Nephron (organoid): ENCODE results near the gene MAGEF1.
"Not testable (repeated sequence)": the region's sequence is repeated elsewhere in the genome, so short reads cannot be mapped to it uniquely, and the experiment has no call there.

Source experiments
- H3K27ac Mint-ChIP-seq, 3 experiments: 2 replicates each; pipeline ENCODE4 v1.8.0; 2020; ENCODE audit warnings: mixed read lengths in 3 of 3, mild to moderate bottlenecking in 2 of 3, moderate library complexity in 1 of 3
- H3K27me3 Mint-ChIP-seq: 2 replicates; pipeline ENCODE4 v1.8.0; 2021; ENCODE audit warnings: low read depth, mild to moderate bottlenecking, moderate library complexity, mixed read lengths
- H3K36me3 Mint-ChIP-seq: 2 replicates; pipeline ENCODE4 v1.8.0; 2020; ENCODE audit warnings: low read depth, mixed read lengths
- H3K4me1 Mint-ChIP-seq: 2 replicates; pipeline ENCODE4 v1.8.0; 2020; ENCODE audit warnings: mixed read lengths
- H3K4me3 Mint-ChIP-seq, 3 experiments: 2 replicates each; pipeline ENCODE4 v1.8.0; 2020; ENCODE audit warnings: mild to moderate bottlenecking in 3 of 3, mixed read lengths in 3 of 3, moderate library complexity in 2 of 3
- H3K9me3 Mint-ChIP-seq: 2 replicates; pipeline ENCODE4 v1.8.0; 2020; ENCODE audit warnings: mixed read lengths
- TF ChIP-seq, protein P1 (sequence below), 3 experiments: fragments of 200-600 bp; sonication (generic); IDR thresholded peaks; one replicate each; pipeline ENCODE4 v1.5.0; 2021; ENCODE audit warnings: antibody characterized with exemption in 3 of 3; ENCODE audit not compliant: unreplicated experiment in 3 of 3

Gene MAGEF1

DNA sequence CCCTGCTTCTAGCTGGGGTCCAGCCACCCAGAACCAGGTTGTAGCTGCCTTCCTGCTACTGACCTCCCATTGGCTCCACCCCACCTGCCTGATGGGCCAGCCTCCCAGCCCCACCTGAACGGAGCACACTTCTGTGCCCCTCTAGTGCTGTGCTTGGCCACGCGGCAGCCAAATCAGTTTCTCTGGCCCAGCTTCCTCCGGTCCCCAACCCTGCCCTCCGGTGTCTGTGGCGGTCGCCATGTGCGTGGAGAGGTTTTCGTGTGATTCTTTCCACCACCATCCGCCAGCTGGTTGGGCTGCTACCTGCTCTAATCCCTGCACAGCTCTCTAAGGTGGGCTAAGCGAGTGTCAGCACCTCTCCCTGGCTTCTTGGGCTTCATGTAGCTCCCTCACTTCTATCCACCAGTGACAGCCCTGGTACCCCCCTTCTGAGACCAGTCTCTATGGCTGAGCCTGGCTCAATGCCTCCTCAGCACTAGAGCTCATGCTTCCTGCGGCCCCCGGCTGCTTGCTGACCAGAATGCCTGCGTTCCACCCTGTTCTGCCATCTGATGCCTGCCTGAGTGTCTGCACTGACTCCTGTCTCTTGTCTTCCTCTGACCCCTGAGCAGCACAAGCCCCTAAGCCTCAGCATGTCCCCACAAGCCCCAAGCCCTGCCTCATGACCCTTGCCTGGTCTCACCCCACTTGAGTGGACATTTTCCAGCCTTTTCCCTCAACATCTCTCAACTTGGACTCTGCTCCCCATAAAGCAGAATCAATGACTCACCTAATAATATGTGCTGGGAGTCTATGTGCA, 23.2 kb upstream of the MAGEF1 start:
- peaks cover 11% of the 10 kb centered on the region for H3K27me3 Mint-ChIP-seq
- no peak overlapping the region for H3K4me3 Mint-ChIP-seq

DNA sequence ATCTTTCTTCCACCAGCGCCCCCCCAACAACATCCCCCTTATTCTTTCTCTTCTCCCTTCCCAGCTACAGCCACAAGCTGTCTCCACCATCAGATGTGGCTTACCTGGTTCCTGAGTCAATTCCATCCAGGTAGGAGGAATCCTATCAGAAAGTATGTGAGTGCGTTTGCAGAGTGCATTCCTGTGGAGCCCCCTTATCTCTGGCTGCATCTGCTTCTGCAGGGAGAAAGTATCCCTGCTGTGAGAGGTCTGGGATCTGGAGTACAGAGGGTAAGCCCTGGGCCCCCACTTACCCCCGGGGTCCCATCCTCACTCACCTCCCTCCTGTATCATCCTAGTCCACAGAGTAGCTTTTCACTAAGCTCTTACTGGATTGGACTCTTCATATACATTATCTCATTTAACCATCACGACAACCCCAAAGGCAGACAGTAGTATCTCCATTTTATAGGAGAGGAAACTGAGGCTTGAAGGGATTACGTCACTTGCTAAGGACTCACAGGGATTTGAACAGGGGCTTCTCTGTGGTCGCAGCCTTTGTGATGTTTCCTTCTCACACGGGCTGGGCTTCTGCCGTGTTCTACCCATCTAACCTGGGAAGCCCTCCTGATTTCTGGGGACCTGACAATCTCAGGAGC, 22.2 kb upstream of the MAGEF1 start:
- H3K4me1 Mint-ChIP-seq = peaks cover 27% of the 10 kb centered on the region
- TF ChIP-seq, protein P1, sequence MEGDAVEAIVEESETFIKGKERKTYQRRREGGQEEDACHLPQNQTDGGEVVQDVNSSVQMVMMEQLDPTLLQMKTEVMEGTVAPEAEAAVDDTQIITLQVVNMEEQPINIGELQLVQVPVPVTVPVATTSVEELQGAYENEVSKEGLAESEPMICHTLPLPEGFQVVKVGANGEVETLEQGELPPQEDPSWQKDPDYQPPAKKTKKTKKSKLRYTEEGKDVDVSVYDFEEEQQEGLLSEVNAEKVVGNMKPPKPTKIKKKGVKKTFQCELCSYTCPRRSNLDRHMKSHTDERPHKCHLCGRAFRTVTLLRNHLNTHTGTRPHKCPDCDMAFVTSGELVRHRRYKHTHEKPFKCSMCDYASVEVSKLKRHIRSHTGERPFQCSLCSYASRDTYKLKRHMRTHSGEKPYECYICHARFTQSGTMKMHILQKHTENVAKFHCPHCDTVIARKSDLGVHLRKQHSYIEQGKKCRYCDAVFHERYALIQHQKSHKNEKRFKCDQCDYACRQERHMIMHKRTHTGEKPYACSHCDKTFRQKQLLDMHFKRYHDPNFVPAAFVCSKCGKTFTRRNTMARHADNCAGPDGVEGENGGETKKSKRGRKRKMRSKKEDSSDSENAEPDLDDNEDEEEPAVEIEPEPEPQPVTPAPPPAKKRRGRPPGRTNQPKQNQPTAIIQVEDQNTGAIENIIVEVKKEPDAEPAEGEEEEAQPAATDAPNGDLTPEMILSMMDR (IDR thresholded peaks at IDR 0.05; ENCODE audit: unreplicated experiment in 3 of 3) = no peak
- peaks cover 11% of the 10 kb centered on the region for H3K27me3 Mint-ChIP-seq
- H3K9me3 Mint-ChIP-seq = no peaks in the 10 kb centered on the region
- H3K27ac Mint-ChIP-seq = no peak overlapping the region
- H3K36me3 Mint-ChIP-seq = no peaks in the 10 kb centered on the region
- H3K4me3 Mint-ChIP-seq = peak overlapping the region in 1 of 3 experiments; percentile 32

More for the DNA sequence above, 23.2 kb upstream of the MAGEF1 start:
- Mint-ChIP-seq H3K36me3 (no peaks in the 10 kb centered on the region), H3K4me1 (peaks cover 27% of the 10 kb centered on the region), H3K9me3 (no peaks in the 10 kb centered on the region), H3K27ac (no peak overlapping the region)
- TF ChIP-seq, protein P1 (IDR thresholded peaks at IDR 0.05; ENCODE audit: unreplicated experiment in 3 of 3) = no peak

- peaks cover 9% of the 10 kb centered on the region for H3K27me3 Mint-ChIP-seq
- H3K27ac Mint-ChIP-seq = peak overlapping the region in 1 of 3 experiments; percentile 4
- H3K4me3 Mint-ChIP-seq = no peak overlapping the region
- TF ChIP-seq, protein P1 (IDR thresholded peaks at IDR 0.05; ENCODE audit: unreplicated experiment in 3 of 3) = no peak
- peaks cover 27% of the 10 kb centered on the region for H3K4me1 Mint-ChIP-seq
- H3K36me3 Mint-ChIP-seq = no peaks in the 10 kb centered on the region
- H3K9me3 Mint-ChIP-seq = no peaks in the 10 kb centered on the region
Observed at GRCh38 chr3:184733181-184733580, 21.3 kb upstream of the MAGEF1 start.

DNA sequence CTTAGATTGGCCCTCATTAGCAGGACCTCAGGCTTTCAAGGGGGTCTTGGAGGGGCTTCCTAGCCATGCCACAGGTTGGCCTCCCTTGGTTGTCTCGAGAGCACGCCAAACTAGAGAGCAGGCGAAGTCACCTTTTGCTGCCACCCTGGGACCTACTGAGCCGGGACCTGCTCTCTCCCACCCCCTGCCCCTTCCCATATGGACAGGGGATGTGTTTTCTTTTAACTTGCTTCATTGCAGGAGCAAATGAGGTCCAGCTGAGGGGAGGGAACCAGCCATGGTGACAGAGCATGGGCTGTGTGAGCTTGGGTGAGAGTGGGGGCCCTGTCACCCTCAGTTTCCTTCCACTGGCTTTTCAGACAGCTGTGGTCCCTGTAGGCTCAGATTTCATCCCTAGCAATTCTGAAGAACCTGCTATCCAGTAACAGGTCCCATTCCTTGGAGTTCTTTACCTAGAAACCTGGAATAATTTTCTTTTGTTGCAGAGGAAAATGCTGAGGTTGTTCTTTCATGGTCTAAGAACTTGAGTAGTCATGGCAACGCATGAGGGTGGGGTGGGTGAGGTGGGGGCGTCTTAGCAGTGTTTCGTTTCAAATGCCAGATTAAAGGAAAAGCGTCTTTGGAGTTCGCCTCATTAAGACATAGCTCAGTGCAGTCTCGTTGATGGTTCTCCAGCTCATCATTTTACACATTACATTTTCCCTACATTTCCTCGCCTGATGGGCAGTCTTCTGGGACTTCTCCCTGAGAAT, 20.1 kb upstream of the MAGEF1 start:
- Mint-ChIP-seq H3K36me3 (no peaks in the 10 kb centered on the region), H3K27me3 (peaks cover 7% of the 10 kb centered on the region), H3K4me3 (no peak overlapping the region), H3K9me3 (no peaks in the 10 kb centered on the region), H3K4me1 (peaks cover 30% of the 10 kb centered on the region), H3K27ac (peak overlapping the region; percentile 41 to 61 (median 46))
- TF ChIP-seq, protein P1 (IDR thresholded peaks at IDR 0.05; ENCODE audit: unreplicated experiment in 3 of 3) = no peak

GRCh38 chr3:184730924-184731323, 19.1 kb upstream of the MAGEF1 start:
- no peaks in the 10 kb centered on the region for H3K36me3 Mint-ChIP-seq
- H3K4me3 Mint-ChIP-seq = no peak overlapping the region
- peak overlapping the region in 1 of 3 experiments; percentile 2 for H3K27ac Mint-ChIP-seq
- TF ChIP-seq, protein P1 (IDR thresholded peaks at IDR 0.05; ENCODE audit: unreplicated experiment in 3 of 3) = no peak
- peaks cover 8% of the 10 kb centered on the region for H3K27me3 Mint-ChIP-seq
- no peaks in the 10 kb centered on the region for H3K9me3 Mint-ChIP-seq
- H3K4me1 Mint-ChIP-seq = peaks cover 40% of the 10 kb centered on the region

- not testable (repeated sequence) for H3K4me3 Mint-ChIP-seq, H3K36me3 Mint-ChIP-seq, H3K9me3 Mint-ChIP-seq, H3K27ac Mint-ChIP-seq
- peaks cover 11% of the 10 kb centered on the region for H3K27me3 Mint-ChIP-seq
- peaks cover 58% of the 10 kb centered on the region for H3K4me1 Mint-ChIP-seq
Observed at GRCh38 chr3:184729154-184729553, 17.3 kb upstream of the MAGEF1 start.
